Measurements from ENCODE around the gene GYS2. TPM values are rescaled to one million over a fixed set of nuclear protein-coding genes. Genes with fewer than 3 reads are reported as not detected.
A peak's percentile ranks its signal among the peaks of the same experiment; 100 is the strongest.

Gene GYS2
- total RNA-seq, 1 experiment from 2014 or later: not detected

DNA sequence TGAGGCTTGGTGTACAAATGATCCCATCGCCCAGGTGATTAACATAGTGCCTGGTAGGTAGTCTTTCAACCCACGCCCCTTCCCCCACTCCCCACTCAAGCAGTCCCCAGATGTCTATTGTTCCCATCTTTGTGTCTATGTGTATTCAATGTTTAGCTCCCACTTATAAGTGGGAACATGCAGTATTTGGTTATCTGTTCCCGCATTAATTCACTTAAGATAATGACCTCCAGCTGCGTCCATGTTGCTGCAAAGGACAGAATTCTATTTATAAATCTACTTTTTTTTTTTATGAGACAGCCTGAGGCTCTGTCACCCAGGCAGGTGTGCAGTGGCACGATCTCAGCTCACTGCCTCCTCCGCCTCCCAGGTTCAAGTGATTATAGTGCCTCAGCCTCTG lies 62.9 kb downstream of the GYS2 start:
- no peaks in the 10 kb centered on the region for H3F3A ChIP-seq (ENCODE audit: low read length, unreplicated experiment)
- no peaks in the 10 kb centered on the region for H3K79me2 ChIP-seq (ENCODE audit: low read length)
- H3K36me3 ChIP-seq (ENCODE audit: low read depth, low read length): no peaks in the 10 kb centered on the region
- H3K9me2 ChIP-seq (replicated peaks; ENCODE audit: low read length): no peaks in the 10 kb centered on the region
- no peak for ATAC-seq
- H3K9ac ChIP-seq (ENCODE audit: low read length): no peak overlapping the region
- no TSS peak for BruUV-seq (replicated peaks)
- TF ChIP-seq, protein P1, sequence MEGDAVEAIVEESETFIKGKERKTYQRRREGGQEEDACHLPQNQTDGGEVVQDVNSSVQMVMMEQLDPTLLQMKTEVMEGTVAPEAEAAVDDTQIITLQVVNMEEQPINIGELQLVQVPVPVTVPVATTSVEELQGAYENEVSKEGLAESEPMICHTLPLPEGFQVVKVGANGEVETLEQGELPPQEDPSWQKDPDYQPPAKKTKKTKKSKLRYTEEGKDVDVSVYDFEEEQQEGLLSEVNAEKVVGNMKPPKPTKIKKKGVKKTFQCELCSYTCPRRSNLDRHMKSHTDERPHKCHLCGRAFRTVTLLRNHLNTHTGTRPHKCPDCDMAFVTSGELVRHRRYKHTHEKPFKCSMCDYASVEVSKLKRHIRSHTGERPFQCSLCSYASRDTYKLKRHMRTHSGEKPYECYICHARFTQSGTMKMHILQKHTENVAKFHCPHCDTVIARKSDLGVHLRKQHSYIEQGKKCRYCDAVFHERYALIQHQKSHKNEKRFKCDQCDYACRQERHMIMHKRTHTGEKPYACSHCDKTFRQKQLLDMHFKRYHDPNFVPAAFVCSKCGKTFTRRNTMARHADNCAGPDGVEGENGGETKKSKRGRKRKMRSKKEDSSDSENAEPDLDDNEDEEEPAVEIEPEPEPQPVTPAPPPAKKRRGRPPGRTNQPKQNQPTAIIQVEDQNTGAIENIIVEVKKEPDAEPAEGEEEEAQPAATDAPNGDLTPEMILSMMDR (conservative IDR thresholded peaks at IDR 0.05; ENCODE audit: low read depth, low read length): no peak
- TF ChIP-seq EZH2 (IDR thresholded peaks at IDR 0.05; ENCODE audit: low read length, unreplicated experiment): no peak
- intact Hi-C loops (cut with micrococcal nuclease): no loop called here
- CTCF ChIA-PET: no interaction called here
- POLR2A ChIA-PET (ENCODE audit: unreplicated experiment): no interaction called here
- no peak for DNase-seq
- no peak overlapping the region for H3K4me2 ChIP-seq (ENCODE audit: low read length)
- H3K9me3 ChIP-seq (ENCODE audit: low read length): no peaks in the 10 kb centered on the region
- no peaks in the 10 kb centered on the region for H4K20me1 ChIP-seq (ENCODE audit: low read length)
- no peak overlapping the region for H3K27ac ChIP-seq (ENCODE audit: low read length)
- H3K4me1 ChIP-seq (ENCODE audit: insufficient read depth, low read length): no peaks in the 10 kb centered on the region
- H3K27me3 ChIP-seq (ENCODE audit: low read length): no peaks in the 10 kb centered on the region
- no peak overlapping the region for H3K4me3 ChIP-seq (ENCODE audit: low read length)
- no peak overlapping the region for H2AFZ ChIP-seq (ENCODE audit: low read length)

DNA sequence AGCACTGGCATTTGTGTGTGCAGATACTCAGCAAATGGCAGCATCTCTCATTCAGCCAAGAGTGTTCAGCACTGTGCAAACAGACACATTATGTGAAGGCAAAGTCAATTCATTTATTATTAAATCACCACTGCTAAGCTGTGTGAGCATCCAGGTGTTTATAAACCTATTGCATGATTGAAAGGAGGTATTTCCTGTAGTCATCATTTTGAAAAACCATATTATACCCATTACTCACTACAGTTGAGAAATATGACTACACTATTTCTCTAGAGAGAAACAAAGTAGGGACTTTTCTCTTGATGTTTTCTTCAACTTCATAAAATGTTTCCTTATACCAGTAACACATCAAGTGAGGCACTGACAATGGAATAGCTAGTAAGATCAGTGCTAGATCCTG lies 64.8 kb downstream of the GYS2 start:
- no peak for ATAC-seq
- CTCF ChIA-PET: no interaction called here

DNA sequence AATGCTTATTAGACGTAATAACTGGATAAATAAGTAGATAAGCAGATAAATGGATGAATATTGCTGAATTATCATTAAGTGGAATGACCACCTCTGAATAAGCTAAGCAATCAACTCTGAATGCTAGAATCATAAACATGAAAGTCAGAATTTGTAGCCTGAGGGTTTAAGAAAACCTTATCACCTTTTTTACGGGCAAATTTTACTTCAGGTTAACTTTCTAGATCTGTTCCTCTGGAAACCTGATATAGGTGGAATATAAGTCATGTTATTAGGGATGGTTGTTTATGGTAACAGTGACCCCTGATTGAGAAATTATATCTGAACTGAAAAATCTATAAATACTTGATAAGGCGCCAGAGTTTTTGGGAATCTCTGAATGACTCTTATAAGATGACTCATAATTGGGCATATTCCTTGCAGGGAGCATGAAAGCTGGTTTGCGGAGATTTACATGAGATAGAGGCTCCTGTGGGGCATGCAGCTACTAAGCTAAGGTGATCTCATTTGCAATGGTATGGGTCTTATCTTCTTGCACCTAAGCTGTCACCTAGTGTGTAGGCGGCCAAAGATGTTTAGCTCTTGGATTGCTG lies 66.5 kb downstream of the GYS2 start:
- Histone ChIP-seq H3K27me3 (ENCODE audit: low read length) (no peaks in the 10 kb centered on the region), H4K20me1 (ENCODE audit: low read length) (no peaks in the 10 kb centered on the region), H3K9me2 (replicated peaks; ENCODE audit: low read length) (no peaks in the 10 kb centered on the region), H3K4me1 (ENCODE audit: insufficient read depth, low read length) (no peaks in the 10 kb centered on the region), H3K36me3 (ENCODE audit: low read depth, low read length) (no peaks in the 10 kb centered on the region), H2AFZ (ENCODE audit: low read length) (no peak overlapping the region), H3K9ac (ENCODE audit: low read length) (no peak overlapping the region), H3K9me3 (ENCODE audit: low read length) (no peaks in the 10 kb centered on the region), H3K4me3 (ENCODE audit: low read length) (no peak overlapping the region), H3K4me2 (ENCODE audit: low read length) (no peak overlapping the region), H3K79me2 (ENCODE audit: low read length) (no peaks in the 10 kb centered on the region), H3F3A (ENCODE audit: low read length, unreplicated experiment) (no peaks in the 10 kb centered on the region), H3K27ac (ENCODE audit: low read length) (no peak overlapping the region)
- intact Hi-C loops (cut with micrococcal nuclease): no loop called here
- DNase-seq: peak; percentile 65
- CTCF ChIA-PET: no interaction called here
- no TSS peak for BruUV-seq (replicated peaks)
- TF ChIP-seq, protein P1 (conservative IDR thresholded peaks at IDR 0.05; ENCODE audit: low read depth, low read length): no peak
- TF ChIP-seq EZH2 (IDR thresholded peaks at IDR 0.05; ENCODE audit: low read length, unreplicated experiment) (no peak), EZH2phosphoT487 (IDR thresholded peaks at IDR 0.05; ENCODE audit: borderline replicate concordance, low read length) (no peak)
- no peak for ATAC-seq
- POLR2A ChIA-PET (ENCODE audit: unreplicated experiment): no interaction called here

More for the DNA sequence above, 64.8 kb downstream of the GYS2 start:
- no peak for DNase-seq
- no peak overlapping the region for H2AFZ ChIP-seq (ENCODE audit: low read length)
- H3K9me3 ChIP-seq (ENCODE audit: low read length): no peaks in the 10 kb centered on the region
- H3K9me2 ChIP-seq (replicated peaks; ENCODE audit: low read length): no peaks in the 10 kb centered on the region
- POLR2A ChIA-PET (ENCODE audit: unreplicated experiment): no interaction called here
- no peak overlapping the region for H3K9ac ChIP-seq (ENCODE audit: low read length)
- no peaks in the 10 kb centered on the region for H3K36me3 ChIP-seq (ENCODE audit: low read depth, low read length)
- H3K27ac ChIP-seq (ENCODE audit: low read length): no peak overlapping the region
- H3K79me2 ChIP-seq (ENCODE audit: low read length): no peaks in the 10 kb centered on the region
- no peaks in the 10 kb centered on the region for H3K27me3 ChIP-seq (ENCODE audit: low read length)
- no TSS peak for BruUV-seq (replicated peaks)
- intact Hi-C loops (cut with micrococcal nuclease): no loop called here
- no peak overlapping the region for H3K4me2 ChIP-seq (ENCODE audit: low read length)
- H4K20me1 ChIP-seq (ENCODE audit: low read length): no peaks in the 10 kb centered on the region
- H3K4me1 ChIP-seq (ENCODE audit: insufficient read depth, low read length): no peaks in the 10 kb centered on the region
- H3F3A ChIP-seq (ENCODE audit: low read length, unreplicated experiment): no peaks in the 10 kb centered on the region
- TF ChIP-seq EZH2phosphoT487 (IDR thresholded peaks at IDR 0.05; ENCODE audit: borderline replicate concordance, low read length) (no peak), EZH2 (IDR thresholded peaks at IDR 0.05; ENCODE audit: low read length, unreplicated experiment) (no peak)
- TF ChIP-seq, protein P1 (conservative IDR thresholded peaks at IDR 0.05; ENCODE audit: low read depth, low read length): no peak
- no peak overlapping the region for H3K4me3 ChIP-seq (ENCODE audit: low read length)

Data from PC-3 (cell line).